GM15510 (cell line): ENCODE data around the gene DNAJC5.

Experiments
- POLR2A ChIP-seq: IDR thresholded peaks from 3 replicates; pipeline ENCODE4 v1.6.1; 2011; ENCODE audit warnings: borderline replicate concordance; ENCODE audit not compliant: insufficient read length; ENCODE audit errors: extremely low read depth

The DNAJC5 gene, protein sequence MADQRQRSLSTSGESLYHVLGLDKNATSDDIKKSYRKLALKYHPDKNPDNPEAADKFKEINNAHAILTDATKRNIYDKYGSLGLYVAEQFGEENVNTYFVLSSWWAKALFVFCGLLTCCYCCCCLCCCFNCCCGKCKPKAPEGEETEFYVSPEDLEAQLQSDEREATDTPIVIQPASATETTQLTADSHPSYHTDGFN

DNA sequence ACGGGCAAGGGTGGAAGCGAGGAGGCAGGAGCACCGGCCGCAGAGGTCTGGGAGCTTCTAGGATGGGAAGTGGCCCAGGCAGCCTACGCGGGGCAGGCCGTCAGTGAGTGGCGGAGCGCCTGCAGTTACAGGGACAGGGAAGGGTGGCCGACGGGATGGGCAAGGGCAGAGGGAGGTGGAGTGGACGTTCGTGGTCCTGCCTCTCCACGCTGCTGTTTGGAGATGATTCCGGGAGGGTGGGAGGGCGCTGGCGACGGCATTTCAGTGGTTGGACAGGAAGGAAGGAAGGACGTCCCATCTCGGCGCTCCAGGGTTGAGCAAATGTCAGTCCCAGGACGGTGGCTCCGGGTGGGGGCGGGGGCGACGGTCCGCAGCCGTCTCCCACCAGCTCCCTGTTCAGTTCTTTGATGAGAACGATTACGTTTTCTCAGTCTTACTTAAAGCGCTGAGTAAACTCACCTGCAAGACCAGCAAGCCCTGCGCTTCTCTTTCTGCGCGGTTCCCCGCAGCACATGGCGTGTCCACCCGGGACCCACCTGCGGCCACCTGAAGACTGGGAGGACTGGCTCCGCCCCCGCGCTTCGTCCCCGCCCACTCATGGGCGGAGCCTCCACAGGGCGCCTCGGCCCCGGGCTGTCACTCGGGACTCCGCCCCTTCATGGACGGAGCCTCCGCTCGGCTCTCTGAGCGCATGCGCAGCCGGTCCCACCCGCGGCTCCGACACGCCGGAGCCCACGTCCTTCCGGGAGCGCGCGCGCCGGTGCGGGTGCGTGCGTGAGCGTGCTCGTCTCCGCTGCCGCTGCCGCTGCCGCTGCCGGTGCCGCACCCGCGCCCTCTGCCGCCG lies at the start of gene DNAJC5:
Gene DNAJC5, plus strand, starts transcription at position 769 of the 844 bp plus-strand sequence. CDS start 33,220 bp downstream, outside the sequence.
- no peak for TF ChIP-seq POLR2A

DNA sequence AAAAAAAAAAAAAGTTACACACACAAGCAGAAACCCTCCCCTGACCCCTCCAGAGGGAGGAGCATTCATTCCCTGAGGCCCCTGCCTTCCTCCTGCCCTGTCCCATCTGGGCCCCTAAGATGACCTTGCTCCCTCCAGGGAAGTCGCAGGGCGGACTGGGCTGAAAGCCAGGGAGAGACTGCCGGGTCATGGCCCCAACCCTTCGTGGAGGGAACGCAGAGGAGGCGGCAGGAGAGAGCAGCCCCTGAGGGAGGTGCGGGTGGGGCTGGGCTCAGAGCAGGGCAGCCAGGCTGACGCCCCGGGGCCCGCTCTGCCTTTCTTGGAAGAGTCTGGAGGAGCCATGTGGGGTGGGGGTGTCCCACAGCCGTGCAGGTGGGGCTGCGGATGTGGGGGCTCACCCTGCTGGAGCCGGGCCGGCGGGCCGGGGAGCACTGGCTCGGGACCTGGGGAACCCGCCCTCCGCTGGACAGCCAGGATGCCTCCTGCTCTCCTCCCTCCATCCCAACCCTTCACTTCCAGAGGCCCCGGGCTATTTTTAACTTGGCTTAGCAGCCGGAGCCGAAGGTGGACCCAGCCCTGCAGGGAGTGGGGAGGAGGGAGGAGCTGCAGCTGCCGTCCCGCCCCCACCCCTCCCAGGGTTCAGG lies 48.7 kb upstream of the DNAJC5 start:
- TF ChIP-seq POLR2A: no peak

DNA sequence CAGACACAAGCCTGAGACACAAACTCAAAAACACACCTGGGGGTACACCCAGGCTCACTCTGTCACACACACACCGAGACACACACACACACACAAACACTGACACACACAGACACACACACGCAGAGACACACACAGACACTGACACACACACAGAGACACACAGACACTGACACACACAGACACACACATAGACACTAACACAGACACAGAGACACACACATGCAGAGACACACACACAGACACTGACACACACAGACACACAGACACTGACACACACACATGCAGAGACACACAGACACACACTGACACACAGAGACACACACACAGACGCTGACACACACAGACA lies 48.1 kb upstream of the DNAJC5 start:
- no peak for TF ChIP-seq POLR2A

DNA sequence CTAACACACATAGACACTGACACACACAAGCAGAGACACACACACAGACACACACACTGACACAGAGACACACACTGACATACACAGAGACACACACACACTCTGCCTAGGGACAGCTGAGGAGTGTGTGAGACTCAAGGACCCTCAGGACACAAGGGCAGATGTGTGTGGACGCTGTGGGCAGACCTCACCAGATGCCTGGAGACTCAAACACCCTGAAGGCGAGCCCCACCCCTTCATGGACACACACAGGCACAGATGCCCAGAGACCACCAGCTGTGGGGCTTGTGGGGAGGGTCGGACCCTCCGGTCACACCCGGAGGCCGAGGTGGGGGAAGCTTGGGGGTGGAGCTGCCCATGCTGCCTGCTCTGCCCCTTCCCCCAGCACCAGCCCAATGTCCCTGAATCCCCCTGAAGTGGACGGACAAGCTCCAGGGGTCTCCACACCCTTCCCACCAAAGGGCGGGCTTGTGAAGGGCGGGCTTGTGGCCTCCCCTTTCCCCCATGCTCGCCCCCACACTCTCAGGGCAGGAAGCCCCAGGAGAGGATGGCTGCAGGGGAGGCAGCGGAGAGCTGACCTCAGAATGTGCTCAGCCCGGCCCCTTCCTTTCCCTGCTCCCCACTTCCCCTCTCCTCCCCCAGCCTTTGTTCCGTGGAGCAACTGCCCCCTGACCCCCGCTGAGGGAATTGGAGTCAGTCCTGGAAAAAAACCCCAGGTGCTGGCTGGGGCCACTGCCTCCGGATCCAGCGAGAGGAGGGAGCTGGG lies 47.5 kb upstream of the DNAJC5 start:
- no peak for TF ChIP-seq POLR2A

DNA sequence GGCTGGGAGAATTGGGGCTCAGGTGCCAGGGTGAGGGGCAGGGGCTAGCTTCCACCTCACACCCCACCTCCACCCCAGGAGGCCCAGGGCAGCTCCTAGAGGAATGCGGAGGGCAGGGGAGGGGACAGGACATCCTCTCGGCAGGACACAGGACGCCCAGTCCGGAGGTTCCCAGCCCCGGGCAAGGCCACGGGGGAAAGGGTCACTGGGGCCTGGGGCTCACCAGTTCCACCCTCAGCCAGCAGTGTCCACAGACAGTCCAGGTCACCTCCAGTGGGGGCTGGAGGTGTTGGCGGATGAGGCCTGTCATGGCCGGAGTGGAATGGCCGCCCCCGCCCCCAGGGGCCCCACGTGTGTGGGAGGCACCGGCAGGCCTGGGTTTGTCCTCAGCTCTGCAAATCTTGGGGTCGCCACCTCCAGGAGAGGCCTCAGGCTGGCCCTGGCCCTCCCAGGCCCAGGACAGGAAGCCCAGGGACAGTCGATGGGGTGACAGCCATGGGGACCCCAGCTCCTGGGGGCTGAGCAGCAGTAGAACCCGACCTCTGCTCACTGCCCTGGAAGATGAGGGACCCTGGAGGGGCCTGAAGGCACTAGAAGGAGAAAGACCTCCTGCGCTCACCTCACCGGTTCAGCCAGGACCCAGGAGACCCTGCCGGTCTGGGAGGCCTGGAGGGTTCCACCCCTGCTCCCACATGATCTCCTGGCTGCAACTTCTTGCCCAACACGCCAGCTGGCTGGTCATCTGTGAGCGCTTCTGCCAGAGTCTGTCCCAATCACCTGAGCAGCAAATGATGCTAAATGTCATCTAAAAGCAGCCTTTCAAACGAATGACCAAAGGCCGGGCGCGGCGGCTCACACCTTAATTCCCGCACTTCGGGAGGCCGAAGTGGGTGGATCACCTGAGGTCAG lies 46.7 kb upstream of the DNAJC5 start:
- TF ChIP-seq POLR2A: no peak

DNA sequence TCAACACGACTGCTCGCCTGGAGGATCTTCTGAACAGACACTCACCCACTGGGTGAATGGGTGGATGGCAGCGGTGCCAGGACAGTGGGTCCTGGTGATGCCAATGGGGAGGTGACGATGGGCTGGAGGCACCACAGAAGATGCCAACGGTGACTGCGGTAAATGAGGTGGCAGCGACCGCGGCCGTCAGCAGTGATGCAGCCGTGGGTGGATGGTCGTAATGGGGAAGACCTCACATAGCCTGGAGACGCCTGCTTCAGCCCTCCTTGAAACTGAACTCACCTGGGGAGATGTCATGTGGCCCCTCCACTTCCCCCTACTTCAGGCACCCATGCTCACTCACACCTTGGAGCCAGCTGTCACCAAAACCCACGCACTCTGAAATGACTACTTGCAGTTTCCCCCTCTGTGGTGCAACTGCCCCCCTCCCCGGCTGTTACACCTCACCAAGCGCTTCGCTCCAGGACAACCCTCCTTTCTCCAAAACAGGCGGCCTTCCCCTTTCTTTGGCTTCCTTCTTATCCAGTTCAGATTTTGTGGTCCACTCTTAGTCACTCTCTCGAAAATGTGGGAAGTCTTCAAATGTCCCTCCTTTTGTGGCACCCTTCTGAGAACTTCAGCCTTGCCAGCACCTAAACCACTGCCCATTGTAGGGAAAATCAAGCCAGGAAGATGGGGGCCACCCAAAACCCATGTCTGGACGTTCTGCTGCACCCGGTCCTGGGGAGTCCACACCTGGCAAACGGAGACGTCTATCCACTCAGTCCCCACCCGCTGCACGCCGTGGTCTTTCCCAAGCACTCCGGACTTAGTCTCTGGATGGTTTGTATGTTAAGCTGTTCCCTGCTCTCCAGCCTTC lies 44.0 kb upstream of the DNAJC5 start:
- TF ChIP-seq POLR2A: no peak

DNA sequence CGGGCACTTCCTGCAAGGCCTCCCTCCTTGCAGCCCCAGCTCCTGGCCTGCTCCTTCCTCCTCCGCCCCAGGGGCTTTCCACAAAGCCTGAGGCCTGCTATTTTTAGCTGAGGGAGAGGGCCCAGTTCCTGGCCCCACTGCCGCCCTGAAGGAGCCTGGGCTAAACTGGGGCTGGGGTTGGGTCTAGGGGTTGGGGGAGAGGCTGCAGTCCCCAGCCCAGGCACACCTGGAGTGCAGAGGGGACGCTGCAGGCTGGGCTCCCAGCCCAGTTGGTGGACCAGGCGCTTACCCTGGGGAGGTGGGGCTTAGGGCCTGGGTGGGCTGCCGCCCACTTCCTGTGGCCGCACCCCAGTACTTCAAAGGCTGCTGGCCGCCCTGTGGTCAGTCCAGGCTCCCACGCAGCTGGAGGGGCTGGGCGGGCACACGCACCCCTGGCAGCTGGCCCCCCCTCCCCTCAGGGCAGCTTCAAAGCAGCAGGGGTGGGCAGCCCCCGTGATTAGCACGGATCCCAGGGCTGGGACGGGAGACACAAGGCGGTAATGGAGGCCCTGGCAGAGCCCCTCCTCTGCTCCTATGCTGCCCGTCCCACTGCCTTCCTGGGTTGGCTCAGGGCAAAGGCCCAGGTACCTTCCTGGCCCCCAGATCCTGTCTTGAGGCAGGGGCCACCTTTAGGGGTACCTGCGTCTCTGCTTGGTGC lies 40.7 kb upstream of the DNAJC5 start:
- TF ChIP-seq POLR2A: no peak

DNA sequence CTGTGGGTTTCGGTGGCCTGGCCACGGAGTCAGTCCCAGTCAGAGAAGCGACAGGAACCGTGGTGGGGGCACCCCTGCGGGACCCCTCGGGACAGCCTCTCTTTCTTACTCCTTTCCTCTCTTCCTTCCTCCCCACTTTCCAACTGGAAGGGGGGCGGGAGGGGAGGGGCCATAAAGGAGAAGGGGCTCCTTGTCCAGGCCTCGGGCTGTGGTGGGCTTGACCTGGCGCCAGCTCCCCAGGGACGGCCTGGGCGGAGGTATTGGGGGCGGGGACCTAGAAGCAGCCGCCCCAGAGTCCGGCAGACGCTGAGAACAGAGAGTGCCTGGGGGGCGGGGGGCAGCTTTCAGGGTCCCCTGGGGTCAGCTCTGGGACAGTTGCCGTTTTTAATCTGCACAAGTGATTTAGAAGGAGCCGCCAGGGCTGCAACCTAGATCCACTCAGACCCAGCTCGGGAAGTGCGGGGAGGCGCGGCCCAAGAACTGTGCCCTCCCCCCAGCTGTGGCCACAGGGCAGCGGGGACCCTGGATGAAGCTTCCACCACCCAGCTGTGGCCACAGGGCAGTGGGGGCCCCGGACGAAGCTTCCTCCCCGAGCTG lies 40.1 kb upstream of the DNAJC5 start:
- no peak for TF ChIP-seq POLR2A

DNA sequence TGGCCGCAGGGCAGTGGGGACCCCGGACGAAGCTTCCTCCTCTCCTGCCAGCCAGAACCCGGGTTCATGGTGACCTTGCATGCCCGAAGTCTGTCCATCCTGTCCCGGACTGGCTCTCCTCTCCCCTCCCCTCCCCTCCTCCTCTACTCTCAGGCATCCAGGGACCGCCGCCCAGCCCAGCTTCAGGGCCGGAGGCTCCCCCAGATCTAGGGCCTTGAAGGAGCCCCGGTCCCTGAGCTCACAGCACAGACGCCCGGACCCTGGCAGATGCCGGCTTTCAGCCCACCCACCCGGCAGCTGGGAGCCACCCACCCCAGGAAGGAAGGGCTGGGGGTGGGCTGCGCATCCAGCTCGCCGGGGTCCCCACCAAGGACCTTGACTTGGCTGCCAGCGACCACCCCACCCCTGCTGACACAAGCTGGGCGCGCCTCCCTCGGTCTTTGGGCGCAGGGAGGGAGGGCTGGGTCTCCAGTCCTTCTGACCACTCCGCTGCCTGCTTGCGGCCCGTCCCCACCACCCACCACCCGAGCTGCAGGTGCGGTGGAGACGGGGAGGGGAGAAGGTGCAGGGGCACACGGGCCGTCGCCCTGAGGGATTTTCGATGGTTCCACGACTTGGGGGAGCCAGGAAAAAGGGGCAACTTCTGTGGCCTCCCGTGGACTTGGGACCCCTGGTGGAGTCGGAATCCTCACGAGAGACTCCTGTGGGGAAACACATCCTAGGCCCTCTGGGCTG lies 39.4 kb upstream of the DNAJC5 start:
- no peak for TF ChIP-seq POLR2A

DNA sequence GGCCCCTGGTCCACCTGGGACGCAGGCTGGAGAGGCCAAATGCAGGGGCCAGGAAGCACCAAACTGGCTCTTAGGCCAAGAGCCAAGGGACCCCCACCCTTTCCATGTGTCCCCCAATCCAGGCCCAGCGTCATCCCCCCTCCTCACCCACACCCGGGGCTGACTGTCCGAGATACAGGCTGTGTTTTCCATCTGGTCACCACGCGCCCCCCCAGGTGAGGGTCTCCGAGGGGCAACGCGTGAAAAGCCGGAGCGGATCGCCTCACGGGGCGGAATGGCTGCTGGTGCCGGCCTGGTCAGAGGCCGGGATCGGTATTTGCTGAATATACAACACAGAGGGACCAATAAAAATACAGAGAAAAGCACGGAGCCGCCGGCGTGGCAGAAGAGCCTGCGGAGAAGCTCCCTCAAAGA lies 38.8 kb upstream of the DNAJC5 start:
- TF ChIP-seq POLR2A: no peak

DNA sequence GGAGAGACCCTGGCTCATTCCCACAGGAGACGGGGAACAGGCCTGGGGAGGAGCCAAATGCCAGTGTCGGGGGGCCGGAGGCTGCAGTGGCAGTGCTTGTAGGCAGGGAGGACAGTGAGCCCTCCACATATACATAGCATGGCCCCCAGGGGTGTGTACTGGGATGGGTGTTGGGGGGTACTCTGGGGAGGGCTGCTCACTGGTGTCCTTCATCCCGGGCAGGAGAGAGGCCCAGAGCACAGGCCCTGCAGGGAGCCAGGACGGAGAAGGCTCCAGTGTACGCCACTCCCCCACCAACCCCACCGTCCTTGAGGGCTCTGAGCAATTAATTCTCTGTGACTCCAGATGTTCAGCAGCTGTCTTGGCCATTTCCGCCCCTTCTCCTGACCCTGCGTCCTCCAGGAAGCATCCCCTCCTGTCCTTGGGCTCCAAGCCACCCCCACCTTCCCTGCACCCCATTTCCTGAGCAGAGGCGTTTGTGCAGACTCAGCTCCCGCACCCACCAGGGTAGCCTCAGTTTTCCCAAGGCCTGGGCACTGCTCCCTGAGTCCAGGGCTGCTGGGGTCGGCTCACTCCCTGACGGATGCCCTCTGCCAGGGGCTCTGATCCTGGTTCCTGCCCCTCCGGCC lies 37.0 kb upstream of the DNAJC5 start:
- TF ChIP-seq POLR2A: no peak
